GM18519 (cell line): ENCODE results near the gene CUL4A.
"Not testable (repeated sequence)": the region's sequence is repeated elsewhere in the genome, so short reads cannot be mapped to it uniquely, and the experiment has no call there.

Experiments used
- ATAC-seq: cut with Tn5 transposase; IDR thresholded peaks from one replicate; pipeline ENCODE4 v1.9.1; 2021; ENCODE audit warnings: mild to moderate bottlenecking, moderate library complexity; ENCODE audit not compliant: unreplicated experiment, low FRiP score

The CUL4A gene

DNA sequence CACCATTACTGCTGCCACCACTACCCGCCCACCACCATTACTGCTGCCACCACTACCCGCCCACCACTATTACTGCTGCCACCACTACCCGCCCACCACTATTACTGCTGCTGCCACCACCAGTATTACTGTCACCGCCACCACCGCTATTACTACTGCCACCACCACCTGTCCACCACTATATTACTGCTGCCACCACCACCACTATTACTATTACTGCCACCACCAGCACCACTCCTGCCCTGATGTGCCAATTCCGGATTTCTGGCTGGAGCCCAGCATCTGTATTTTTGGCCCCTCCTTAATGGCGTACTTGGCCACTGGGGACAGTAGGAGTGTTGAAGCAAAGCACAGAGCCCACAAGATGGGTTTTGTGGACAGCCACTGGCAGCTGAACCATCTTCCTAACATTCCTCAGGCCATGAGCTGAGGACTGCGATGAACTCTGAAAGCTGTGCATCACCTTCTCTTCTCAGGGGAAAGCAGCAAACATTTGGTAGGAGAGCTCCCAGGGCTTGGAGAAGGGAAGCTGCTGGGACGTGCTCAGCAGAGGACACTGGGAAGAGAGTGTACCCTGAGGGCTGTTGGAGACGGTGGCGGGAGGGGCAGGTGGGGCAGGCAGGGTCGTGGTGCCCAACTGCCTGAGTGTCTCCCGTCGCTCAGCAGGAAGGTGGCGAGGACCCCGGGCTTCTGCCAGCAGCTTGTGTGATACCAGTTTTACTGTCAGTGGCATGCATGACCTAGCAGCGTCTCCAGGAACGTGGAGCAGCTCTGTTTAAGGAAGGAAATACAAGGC lies 23.0 kb downstream of the CUL4A start:
- ATAC-seq: no peak

DNA sequence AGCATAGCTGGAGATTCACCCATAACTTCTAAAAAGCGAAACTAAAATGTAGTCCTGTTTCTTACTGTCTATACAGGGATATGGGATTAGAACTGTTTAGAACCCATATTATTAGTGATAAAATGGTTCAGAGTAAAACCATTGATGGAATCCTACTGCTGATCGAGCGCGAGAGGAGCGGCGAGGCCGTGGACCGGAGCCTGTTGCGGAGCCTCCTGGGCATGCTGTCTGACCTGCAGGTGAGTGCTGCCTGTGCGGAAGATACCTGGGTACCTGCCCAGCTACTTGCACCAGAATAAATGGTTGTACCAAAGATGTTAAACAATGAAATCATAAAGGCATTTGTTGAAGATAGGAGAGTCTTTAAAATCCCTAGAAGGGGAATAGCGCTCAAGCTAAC lies 23.7 kb downstream of the CUL4A start:
- ATAC-seq: no peak

DNA sequence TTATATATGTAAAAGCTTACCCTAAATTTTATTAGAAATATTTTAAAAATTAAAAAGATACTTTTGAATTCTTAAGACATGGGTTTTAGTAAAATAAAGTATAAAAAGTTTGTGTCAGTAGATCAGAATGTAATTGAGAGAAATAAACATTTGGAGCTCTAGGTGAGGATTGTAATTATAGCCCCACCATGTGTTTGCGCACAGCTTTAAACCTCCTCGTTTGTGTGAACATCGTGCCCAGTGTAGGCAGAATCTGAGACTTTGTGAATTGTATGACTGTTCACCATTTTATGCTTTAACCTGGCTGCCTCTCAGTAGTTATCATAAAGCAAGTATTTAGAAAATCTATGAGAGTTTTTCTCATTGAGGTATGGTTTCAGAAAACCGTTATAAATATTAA lies 29.1 kb downstream of the CUL4A start:
- no peak for ATAC-seq

DNA sequence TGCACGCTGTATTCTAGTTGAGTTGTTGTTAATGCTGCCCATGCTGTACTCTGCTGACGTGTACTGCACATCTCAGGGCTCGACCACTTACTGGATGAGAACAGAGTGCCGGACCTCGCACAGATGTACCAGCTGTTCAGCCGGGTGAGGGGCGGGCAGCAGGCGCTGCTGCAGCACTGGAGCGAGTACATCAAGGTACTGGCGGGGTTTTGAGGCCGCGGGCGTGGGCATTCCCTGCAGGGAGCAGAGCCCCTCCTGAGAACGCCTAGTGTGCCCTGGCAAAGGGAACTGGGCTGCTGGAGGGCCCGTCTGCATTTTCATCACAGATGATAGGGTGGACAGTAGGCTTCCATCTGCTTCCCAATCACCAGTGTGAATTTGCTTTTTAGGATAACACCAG lies 29.9 kb downstream of the CUL4A start:
- no peak for ATAC-seq

DNA sequence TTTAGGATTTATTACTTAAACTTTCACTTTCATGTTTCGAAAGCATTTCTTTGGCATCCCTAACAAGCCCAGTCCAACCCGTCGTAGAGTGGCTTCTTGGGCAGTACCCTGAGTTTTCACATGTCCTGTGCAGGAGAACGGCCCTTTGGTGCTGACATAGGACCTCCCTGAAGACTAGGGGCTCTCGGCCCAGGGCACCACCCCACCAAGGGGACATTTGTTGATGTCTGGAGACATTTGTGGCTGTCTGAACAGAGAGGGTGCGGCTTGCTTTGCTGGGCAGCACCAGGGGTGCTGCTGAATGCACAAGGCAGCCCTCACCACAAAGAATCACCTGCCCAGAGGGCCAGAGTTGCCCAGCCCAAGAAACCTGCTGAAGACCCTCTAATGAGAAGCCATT lies 30.6 kb downstream of the CUL4A start:
- no peak for ATAC-seq

DNA sequence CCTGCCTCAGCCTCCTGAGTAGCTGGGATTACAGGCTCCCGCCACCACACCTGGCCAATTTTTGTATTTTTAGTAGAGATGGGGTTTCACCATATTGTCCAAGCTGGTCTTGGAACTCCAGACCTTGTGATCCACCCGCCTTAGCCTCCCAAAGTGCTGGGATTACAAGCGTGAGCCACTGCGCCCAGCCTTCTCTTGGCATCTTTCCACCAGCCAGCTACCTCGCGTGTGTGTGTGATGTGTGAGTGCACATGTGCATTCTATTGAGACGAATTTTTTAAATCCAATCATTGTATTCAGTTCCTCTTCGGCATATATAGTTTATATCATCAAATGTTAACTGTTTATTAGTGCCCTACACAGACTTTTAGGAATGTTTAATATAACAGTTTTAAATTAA lies 32.2 kb downstream of the CUL4A start:
- ATAC-seq: not testable (repeated sequence)

DNA sequence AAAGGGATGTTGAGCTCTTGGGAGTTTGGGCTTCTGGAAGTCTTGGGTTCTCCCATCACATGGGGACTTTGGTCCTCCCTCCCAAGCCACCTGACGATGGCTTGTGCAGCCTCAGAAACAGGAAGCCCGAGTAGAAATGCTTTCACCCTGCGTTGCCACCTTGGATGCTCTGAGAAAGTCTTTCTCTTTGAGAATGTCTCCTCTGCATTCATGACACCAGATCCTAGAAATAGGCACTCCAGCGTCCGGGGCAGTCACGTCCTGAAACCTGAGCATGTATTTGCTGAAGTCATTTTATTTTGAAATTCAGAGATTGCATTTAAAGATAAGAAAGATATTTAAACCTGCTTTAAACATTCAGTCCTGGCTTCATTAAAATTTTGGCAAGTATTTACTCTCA lies 34.4 kb downstream of the CUL4A start:
- ATAC-seq: no peak

DNA sequence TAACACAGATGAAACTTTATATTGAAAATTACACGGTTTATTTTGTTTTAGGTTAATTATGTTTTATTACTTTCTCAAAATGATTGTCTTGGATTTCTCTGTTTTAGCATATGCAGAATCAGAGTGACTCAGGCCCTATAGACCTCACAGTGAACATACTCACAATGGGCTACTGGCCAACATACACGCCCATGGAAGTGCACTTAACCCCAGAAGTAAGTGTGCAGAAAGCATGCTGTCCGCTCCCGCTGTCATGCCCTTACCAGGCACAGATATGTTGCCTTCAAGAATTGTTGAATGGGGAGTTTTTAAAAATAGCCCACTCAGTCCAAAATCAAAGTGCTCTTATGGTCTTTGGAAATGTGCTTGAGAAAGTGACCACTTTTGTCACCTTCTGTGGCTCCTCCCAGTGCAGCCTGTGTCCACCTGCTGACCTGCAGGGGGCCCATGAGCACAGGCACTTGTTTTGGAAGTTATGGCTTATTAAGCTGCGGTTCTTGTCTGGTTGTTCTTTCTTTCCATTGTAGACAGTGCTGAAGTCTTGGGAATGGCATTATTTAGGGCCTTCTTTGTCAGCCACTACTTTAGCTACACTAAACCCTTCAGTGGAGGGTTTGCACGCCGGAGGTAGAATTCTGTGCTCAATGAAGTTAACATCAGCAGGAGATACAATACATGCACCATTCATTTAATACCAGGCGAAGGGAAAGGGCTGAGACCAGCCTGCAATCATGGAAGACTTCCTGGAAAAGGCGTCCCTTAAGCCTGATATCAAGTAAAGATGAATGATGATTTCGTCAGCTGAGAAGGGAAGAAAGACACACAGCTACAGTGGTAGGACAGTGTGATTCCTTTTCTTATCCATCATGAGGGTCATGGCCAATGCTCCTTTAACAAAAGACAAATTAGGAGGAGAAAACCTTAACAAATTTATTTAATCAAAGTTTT lies 36.7 kb downstream of the CUL4A start:
- ATAC-seq: no peak

DNA sequence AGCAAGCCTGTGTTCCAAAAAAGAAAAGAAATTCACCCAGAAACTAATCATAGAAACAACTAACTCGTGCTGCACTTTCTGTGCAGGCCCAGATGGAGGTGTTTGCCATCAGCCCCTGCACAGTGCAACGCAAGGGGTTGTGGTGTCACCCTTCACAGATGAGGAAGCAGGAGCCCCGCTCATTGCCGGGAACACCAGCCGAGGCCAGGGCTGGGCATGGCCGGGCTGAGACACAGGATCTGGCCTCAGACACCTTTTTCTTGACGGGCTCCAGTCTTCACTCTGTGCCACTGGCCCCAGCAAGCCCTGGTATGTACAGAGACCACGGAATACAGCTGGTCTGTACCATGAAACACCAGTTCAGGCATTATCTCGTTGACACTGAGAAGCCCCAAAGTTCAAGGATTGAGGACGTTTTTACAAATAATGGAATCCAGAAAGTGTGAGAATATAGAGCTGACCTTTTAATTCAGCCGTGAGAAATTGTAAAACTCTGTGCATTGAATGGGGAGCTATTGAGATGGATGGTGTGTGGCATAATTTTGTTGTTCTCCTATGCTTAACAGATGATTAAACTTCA lies 43.2 kb downstream of the CUL4A start:
- ATAC-seq: no peak

DNA sequence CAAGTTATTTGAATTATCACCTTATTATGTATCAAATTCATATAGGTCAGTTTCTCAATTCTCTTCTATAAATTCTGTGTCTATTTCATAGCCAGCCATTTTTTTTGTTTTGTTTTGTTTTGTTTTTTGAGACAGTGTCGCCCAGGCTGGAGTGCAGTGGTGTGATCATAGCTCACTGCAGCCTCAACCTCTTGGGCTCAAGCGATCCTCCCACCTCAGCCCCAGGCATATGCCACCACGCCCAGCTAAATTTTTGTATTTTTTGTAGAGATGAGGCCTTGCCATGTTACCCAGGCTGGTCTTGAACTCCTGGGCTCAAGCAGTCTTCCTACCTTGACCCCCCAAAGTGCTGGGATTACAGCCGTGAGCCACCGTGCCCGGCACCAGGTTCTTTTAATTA lies 48.5 kb downstream of the CUL4A start:
- not testable (repeated sequence) for ATAC-seq

DNA sequence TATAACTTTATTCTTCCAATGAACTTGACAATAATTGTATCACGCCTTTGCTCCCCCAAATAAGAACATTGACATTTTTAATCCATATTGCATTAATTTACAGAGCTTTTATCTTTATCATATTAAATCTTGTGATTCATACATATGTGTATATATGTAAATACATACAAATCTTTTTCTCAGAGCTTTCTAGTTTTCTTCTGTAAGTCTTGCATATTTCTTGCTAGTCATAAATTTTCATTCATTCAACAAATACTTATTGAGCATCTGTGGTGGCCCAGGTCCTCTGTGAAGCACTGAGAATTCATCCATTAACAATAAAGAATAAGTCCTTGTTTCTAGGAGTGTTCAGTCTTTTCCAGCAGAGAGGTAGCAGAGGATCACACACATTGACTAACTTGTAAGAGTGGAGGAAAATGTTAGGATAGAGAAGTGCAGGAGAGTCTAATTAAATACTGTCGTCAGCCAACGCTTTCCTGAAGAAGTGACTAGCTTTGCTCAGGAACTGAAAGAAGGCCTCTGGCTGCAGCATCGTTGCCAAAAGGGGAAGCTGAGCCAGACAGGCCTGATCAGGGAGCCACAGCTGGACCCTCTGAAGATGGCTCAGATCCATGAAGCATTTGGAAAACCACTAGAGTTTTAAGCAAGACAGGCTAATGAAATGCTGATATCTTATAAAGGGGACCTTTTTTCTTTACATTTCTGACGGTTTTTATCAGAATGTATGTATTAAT lies 49.1 kb downstream of the CUL4A start:
- ATAC-seq: no peak

DNA sequence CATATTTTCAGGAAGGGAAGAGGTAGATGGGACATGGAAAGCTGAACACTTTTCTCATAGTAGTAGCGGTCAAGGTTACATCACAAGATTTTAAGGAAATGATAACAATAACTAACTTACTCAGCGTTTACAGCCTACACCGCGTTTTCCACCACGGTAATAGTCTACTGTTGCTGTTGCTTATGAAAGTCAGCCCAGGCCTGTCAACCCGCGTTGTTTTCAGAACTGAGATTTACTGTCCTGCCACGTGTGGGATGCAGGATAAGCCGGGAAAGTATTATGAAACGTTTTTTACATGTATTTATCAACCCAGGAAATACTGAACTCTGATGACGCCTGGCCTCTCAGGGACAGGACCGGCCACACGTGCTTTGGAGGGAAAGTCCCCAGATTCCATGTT lies 51.6 kb downstream of the CUL4A start:
- ATAC-seq: no peak

DNA sequence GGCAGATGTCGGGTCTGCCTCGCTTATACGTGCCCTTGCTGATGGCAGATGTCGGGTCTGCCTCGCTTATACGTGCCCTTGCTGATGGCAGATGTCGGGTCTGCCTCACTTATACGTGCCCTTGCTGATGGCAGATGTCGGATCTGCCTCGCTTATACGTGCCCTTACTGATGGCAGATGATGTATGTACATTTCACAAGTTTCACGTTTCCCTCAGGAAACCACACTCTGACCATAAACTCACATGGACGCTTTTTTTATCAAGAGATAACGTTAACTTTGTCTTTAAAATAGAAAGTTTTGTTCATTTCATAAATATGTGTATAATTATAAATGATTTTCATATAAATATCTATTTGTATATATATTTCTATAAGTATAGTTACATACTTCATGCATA lies 53.6 kb downstream of the CUL4A start:
- ATAC-seq: not testable (repeated sequence)

DNA sequence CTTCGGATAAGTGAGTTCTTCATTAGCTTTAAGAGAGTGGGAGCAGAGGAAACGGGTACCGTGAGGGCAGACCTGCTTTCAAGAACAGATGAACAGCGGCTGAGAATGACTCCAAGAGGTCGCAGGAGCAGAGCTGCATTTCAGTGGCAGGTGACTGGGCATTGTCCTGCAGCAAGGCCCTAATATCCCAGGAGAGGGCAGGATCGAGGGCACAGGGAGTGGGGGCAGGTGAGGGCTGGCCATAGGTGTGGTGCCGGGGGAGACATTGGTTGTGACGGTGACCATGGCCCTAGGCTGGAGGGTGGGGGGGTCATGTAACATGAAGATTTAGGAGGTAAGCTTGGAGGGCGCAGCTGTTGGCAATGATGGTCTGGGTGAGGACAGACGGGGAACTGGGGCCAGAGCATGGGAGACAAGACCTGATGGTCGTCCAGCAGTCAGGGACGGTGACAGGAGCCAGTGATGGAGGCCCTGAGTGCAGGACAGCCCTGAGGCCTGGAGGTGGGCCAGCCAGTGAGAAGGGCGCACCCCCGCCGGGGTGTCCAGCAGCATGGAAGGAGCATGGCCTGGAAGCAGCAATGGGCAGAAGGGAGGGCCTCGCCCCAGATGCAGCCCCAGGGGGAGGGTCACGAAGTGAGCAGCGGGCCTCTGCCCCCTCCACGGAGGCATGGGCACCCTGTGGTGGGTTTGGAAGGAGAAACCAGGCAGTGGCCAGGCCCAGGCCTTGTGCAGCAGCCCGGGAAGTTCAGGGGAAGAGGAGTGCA lies 58.4 kb downstream of the CUL4A start:
- no peak for ATAC-seq

DNA sequence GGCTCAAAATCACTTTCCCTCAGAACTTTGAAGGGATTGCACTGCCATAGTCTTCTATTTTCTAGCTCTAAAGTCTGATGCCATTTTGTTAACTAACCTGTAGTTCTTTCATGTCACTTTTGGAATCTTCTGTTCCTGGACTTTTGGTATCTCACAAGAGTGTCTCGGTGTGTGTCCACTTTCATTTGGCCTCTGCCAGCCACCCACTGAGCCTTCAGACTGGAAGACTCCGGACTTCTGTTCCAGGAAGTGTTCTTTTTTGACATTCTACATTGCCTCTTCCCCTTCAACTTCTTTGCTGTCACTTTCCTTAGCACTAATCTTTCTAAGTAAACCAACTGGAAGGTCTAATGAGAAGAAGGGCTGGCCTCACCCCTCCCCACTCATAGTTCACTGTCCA lies 62.6 kb downstream of the CUL4A start:
- no peak for ATAC-seq

DNA sequence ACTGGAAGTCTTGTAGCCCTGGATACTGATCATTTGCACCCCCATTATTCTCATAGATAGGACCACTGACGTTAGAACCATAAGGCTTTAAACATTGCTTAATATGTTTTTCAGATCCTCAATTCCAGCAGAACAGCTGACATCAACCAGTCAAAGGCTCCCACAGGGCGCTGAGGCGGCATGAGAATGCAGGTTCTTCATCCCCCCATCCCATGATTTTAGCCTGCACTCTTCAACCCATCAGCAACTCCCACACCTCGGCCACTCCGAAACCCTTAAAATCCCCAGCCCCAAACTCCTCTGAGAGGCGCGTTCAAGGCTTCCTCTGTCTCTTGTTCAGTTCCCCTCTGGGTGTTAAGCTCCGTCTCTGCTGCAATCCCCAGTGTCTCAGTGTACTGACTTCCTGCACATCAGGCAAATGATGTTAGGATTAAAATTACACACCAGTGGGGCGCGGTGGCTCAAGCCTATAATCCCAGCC lies 63.3 kb downstream of the CUL4A start:
- no peak for ATAC-seq

DNA sequence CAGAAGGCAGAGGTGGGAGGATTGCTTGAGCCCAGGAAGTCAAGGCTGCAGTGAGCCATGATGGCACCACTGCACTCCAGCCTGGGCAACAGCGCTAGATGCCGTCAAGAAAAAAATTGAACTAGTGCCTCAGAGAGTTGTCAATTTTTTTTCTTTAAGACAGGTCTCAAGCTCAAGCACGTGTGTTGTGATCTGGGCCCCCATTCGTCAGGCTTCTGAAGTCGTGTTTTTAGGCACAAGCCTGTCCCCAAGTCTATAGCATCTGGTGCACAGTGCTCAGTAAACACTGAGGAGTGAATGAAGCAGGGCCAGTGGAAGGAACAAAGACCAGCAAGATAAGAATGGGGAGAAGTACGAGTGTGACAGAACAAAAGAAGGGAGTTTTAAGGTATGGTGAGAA lies 63.9 kb downstream of the CUL4A start:
- no peak for ATAC-seq

DNA sequence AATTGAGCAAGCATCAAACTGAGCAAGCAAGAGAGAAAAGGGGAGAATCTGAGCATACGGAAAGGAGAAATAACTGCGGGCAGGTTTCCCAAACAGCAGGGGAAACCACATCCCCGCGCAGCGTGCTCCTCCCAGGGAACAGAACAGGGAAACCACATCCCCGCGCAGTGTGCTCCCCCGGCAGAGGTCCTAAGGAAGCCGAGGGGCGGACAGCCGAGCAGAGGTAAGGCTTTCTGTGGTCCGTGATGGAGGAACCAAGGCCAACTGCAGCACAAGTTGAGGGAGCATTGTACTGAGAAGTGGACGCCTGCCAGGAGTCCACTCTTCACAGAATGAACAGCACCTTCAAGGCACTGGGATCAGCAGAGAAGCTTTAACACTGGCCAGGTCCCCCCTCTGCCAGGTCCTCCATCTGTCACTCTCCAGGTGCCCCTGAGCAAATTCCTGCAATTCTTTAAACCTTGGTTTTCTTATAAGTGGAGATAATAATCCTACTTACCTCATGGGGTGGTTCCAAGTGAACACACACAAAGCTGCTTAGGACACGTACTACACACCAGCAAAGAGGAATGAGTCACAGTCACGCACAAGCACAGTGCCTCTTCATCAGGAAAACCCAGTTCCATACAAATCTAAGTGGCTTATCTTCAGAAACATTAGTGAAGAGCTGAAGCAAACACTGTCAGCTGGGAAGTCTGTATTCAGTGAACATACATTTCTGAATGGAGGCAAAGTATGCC lies 64.6 kb downstream of the CUL4A start:
- ATAC-seq: no peak

DNA sequence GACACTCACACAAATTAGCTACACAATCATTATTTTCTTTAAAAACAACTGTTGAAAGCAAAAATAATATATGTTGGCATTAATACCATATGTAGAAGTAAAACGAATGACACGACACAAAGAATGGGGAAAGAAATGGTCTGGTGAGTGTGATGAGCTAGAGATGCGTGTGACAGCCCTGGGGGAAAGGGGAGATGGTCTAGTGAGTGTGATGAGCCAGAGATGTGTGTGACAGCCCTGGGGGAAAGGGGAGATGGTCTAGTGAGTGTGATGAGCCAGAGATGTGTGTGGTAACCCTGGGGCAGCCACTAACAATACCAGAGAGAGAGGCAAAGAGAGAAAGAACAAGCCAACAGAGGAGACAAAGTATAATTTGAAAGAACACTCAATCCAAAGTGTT lies 65.3 kb downstream of the CUL4A start:
- no peak for ATAC-seq
